Sigmoid colon (tissue), 4 donors: ENCODE measurements around the gene PPP1R37.
A peak's percentile ranks its signal among the peaks of the same experiment; 100 is the strongest.

ENCODE experiments used
- CTCF ChIP-seq, 4 experiments: fragments of 450-650 bp in 3 of 4; fragments of 200-600 bp in 1 of 4; IDR thresholded peaks; one replicate each; pipeline ENCODE4 v1.5.1; 2016 to 2019; ENCODE audit warnings: antibody characterized with exemption in 4 of 4, mild to moderate bottlenecking in 3 of 4, moderate library complexity in 2 of 4
- EP300 ChIP-seq, 4 donors: sonication (generic); formaldehyde crosslinking; IDR thresholded peaks; one replicate each; pipeline ENCODE4 v1.6.1; 2017; ENCODE audit warnings: antibody characterized with exemption in 4 of 4
- POLR2AphosphoS5 ChIP-seq, 4 donors: sonication (generic); formaldehyde crosslinking; IDR thresholded peaks; one replicate each; pipeline ENCODE4 v1.6.1; 2017; ENCODE audit warnings: antibody characterized with exemption in 4 of 4

- TF ChIP-seq EP300 (IDR thresholded peaks at IDR 0.05) = no peak
- no peak for TF ChIP-seq CTCF (IDR thresholded peaks at IDR 0.05)
- TF ChIP-seq POLR2AphosphoS5 (IDR thresholded peaks at IDR 0.05) = peak in 1 of 4 donors; percentile 15
These were observed 61.3 kb downstream of the PPP1R37 start for GRCh38 chr19:45154064-45154827.
